GM12874 (cell line): Measurements from ENCODE around the gene NELL1.

Experiments
- CTCF ChIP-seq: IDR thresholded peaks from 2 replicates; pipeline ENCODE4 v1.5.1; 2011; ENCODE audit warnings: low read depth, mild to moderate bottlenecking, control low read depth, low read length, moderate library complexity; ENCODE audit not compliant: insufficient read depth

Gene NELL1

GRCh38 chr11:20790622-20791021 is 121.2 kb downstream of the NELL1 start:
- no peak for TF ChIP-seq CTCF

- no peak for TF ChIP-seq CTCF
These were observed 125.6 kb downstream of the NELL1 start for GRCh38 chr11:20795005-20795404.

- TF ChIP-seq CTCF = no peak
These were observed 138.9 kb downstream of the NELL1 start for GRCh38 chr11:20808328-20808727.

- no peak for TF ChIP-seq CTCF
These were observed 151.7 kb downstream of the NELL1 start for GRCh38 chr11:20821046-20821445.

- no peak for TF ChIP-seq CTCF
These were observed 152.1 kb downstream of the NELL1 start for GRCh38 chr11:20821470-20821869.

- no peak for TF ChIP-seq CTCF
These were observed 155.4 kb downstream of the NELL1 start for GRCh38 chr11:20824773-20825172.

GRCh38 chr11:20835561-20835960 is 166.2 kb downstream of the NELL1 start:
- no peak for TF ChIP-seq CTCF

GRCh38 chr11:20839231-20839630 is 169.8 kb downstream of the NELL1 start:
- TF ChIP-seq CTCF = no peak
